A549 (cell line): ENCODE data around the gene DPRX. TPM values are rescaled to one million over a fixed set of nuclear protein-coding genes. Genes with fewer than 3 reads are reported as not detected.

ENCODE experiments used
- ATAC-seq, 2 experiments: fragments of 200-7000 bp in 1 of 2; fragments of >200 bp in 1 of 2; cut with Nextera tagmentation in 1 of 2; cut with Tn5 transposase in 1 of 2; 3 replicates each; pipeline versions ENCODE4 v1.8.0 to v1.9.1; 2018 to 2020; ENCODE audit warnings: mild to moderate bottlenecking in 1 of 2, moderate library complexity in 1 of 2
- CTCF ChIA-PET: fragments of 300-600 bp; sonication (Branson Sonifier 250); formaldehyde crosslinking; extraction: SDS; loops from one replicate; lab custom pipeline; 2021; ENCODE audit warnings: antibody characterized with exemption, inconsistent platforms; lab: Yijun Ruan, JAX
- POLR2A ChIA-PET: fragments of 350-600 bp; formaldehyde crosslinking; extraction: SDS; loops from one replicate; lab custom pipeline; 2021; ENCODE audit warnings: antibody characterized with exemption, inconsistent platforms; lab: Yijun Ruan, JAX
- DNase-seq, 2 experiments: peaks; one replicate each; pipeline versions ENCODE4 v3.0.0 to v3.0.0-alpha.2; 2011 to 2016; ENCODE audit warnings: low read depth in 1 of 2, low spot score in 1 of 2
- FAIRE-seq: peaks from 2 replicates; lab custom pipeline; 2011; peaks lifted over from hg19 to GRCh38; lab: Jason Lieb, UNC
- H3K27ac ChIP-seq, 2 experiments: fragments of >200 bp; sonication (Bioruptor Twin); formaldehyde crosslinking; 3 replicates each; pipeline ENCODE4 v1.5.1; 2016 to 2017
- H3K4me1 ChIP-seq: fragments of >200 bp; sonication (Bioruptor Twin); formaldehyde crosslinking; 3 replicates; pipeline ENCODE4 v1.6.1; 2016
- H3K4me2 ChIP-seq: fragments of >200 bp; sonication (Bioruptor Twin); formaldehyde crosslinking; 3 replicates; pipeline ENCODE4 v1.6.1; 2016
- H3K4me3 ChIP-seq: fragments of >200 bp; sonication (Bioruptor Twin); formaldehyde crosslinking; 3 replicates; pipeline ENCODE4 v1.5.1; 2016
- H3K9me3 ChIP-seq: fragments of >200 bp; sonication (Bioruptor Twin); formaldehyde crosslinking; 3 replicates; pipeline ENCODE4 v1.6.1; 2016
- CBX2 ChIP-seq: fragments of 200-600 bp; sonication (generic); IDR thresholded peaks from 2 replicates; pipeline ENCODE4 v1.6.1; 2016; ENCODE audit warnings: low read depth, mild to moderate bottlenecking, borderline replicate concordance
- CHD2 ChIP-seq: fragments of 150-350 bp; IDR thresholded peaks from 2 replicates; pipeline ENCODE4 v1.6.1; 2014; ENCODE audit warnings: low read length; ENCODE audit not compliant: partially characterized antibody
- CHD4 ChIP-seq: fragments of 200-600 bp; sonication (generic); IDR thresholded peaks from 2 replicates; pipeline ENCODE4 v1.6.1; 2016; ENCODE audit warnings: antibody characterized with exemption, mild to moderate bottlenecking, borderline replicate concordance
- CTCF ChIP-seq: fragments of >200 bp; sonication (Bioruptor Twin); formaldehyde crosslinking; IDR thresholded peaks from 3 replicates; pipeline ENCODE4 v1.5.1; 2016
- EHMT2 ChIP-seq: fragments of 200-600 bp; sonication (generic); IDR thresholded peaks from 2 replicates; pipeline ENCODE4 v1.6.1; 2016; ENCODE audit warnings: antibody characterized with exemption, low read depth, mild to moderate bottlenecking, moderate library complexity
- EP300 ChIP-seq, 2 experiments: fragments of >200 bp; sonication (Bioruptor Twin); formaldehyde crosslinking; IDR thresholded peaks; 2 replicates in 1 of 2; 3 replicates in 1 of 2; pipeline ENCODE4 v1.6.1; 2016 to 2017
- FOSB ChIP-seq: fragments of 250-450 bp; sonication (Bioruptor Pico); IDR thresholded peaks from 2 replicates; pipeline ENCODE4 v1.5.0; 2020; ENCODE audit warnings: mild to moderate bottlenecking, moderate library complexity
- FOXS1 ChIP-seq: fragments of 250-450 bp; sonication (Bioruptor Pico); IDR thresholded peaks from 2 replicates; pipeline ENCODE4 v1.5.0; 2020; ENCODE audit warnings: mild to moderate bottlenecking, moderate library complexity
- GATA3 ChIP-seq: IDR thresholded peaks from 2 replicates; pipeline ENCODE4 v1.6.1; 2012; ENCODE audit warnings: borderline replicate concordance
- HEYL ChIP-seq: fragments of 250-450 bp; sonication (Bioruptor Pico); IDR thresholded peaks from 2 replicates; pipeline ENCODE4 v1.8.0; 2021; ENCODE audit warnings: mild to moderate bottlenecking, moderate library complexity
- JUN ChIP-seq, 2 experiments: fragments of >200 bp; sonication (Bioruptor Twin); formaldehyde crosslinking; IDR thresholded peaks; 2 replicates in 1 of 2; 3 replicates in 1 of 2; pipeline ENCODE4 v1.6.1; 2016 to 2017
- KDM1A ChIP-seq: fragments of 200-600 bp; sonication (generic); IDR thresholded peaks from 2 replicates; pipeline ENCODE4 v1.6.1; 2016; ENCODE audit warnings: low read depth, mild to moderate bottlenecking
- NPAS2 ChIP-seq: fragments of 250-450 bp; sonication (Bioruptor Pico); IDR thresholded peaks from 2 replicates; pipeline ENCODE4 v1.8.0; 2022; ENCODE audit warnings: mild to moderate bottlenecking, moderate library complexity, borderline replicate concordance
- NR3C1 ChIP-seq: fragments of >200 bp; sonication (Bioruptor Twin); formaldehyde crosslinking; IDR thresholded peaks from 3 replicates; pipeline ENCODE4 v1.6.1; 2017
- PHF8 ChIP-seq: fragments of 200-600 bp; sonication (generic); IDR thresholded peaks from 2 replicates; pipeline ENCODE4 v1.6.1; 2016; ENCODE audit warnings: low read depth, mild to moderate bottlenecking, antibody characterized with exemption, moderate library complexity, borderline replicate concordance
- POLR2A ChIP-seq: IDR thresholded peaks from 2 replicates; pipeline ENCODE4 v1.6.1; 2012; ENCODE audit warnings: mild to moderate bottlenecking, low read length
- RAD21 ChIP-seq, 2 experiments: fragments of >200 bp in 1 of 2; sonication (Bioruptor Twin) in 1 of 2; formaldehyde crosslinking in 1 of 2; IDR thresholded peaks in 1 of 2; conservative IDR thresholded peaks in 1 of 2; 2 replicates in 1 of 2; 3 replicates in 1 of 2; pipeline ENCODE4 v1.6.1; 2012 to 2018; ENCODE audit warnings: inconsistent platforms in 1 of 2
- RARB ChIP-seq: fragments of 250-450 bp; sonication (Bioruptor Pico); IDR thresholded peaks from 2 replicates; pipeline ENCODE4 v1.8.0; 2021; ENCODE audit warnings: mild to moderate bottlenecking, moderate library complexity
- RCOR1 ChIP-seq: fragments of 150-350 bp; IDR thresholded peaks from 2 replicates; pipeline ENCODE4 v1.6.1; 2014; ENCODE audit warnings: antibody characterized with exemption, low read length, low read depth
- RNF2 ChIP-seq: fragments of 200-600 bp; sonication (generic); IDR thresholded peaks from 2 replicates; pipeline ENCODE4 v1.6.1; 2016; ENCODE audit warnings: low read depth, mild to moderate bottlenecking, antibody characterized with exemption, moderate library complexity, borderline replicate concordance
- SMC3 ChIP-seq: fragments of >200 bp; sonication (Bioruptor Twin); formaldehyde crosslinking; IDR thresholded peaks from 3 replicates; pipeline ENCODE4 v1.6.1; 2018; ENCODE audit warnings: inconsistent platforms
- SREBF2 ChIP-seq: fragments of 450-650 bp; IDR thresholded peaks from 2 replicates; pipeline ENCODE4 v1.6.1; 2014; ENCODE audit warnings: mild to moderate bottlenecking, moderate library complexity
- TP53 ChIP-seq: fragments of 250-450 bp; sonication (Bioruptor Pico); IDR thresholded peaks from 2 replicates; pipeline ENCODE4 v1.5.0; 2021; ENCODE audit warnings: mild to moderate bottlenecking, moderate library complexity
- ZC3H11A ChIP-seq: fragments of 450-650 bp; IDR thresholded peaks from 2 replicates; pipeline ENCODE4 v1.6.1; 2014; ENCODE audit warnings: antibody characterized with exemption, mild to moderate bottlenecking
- ZFP36 ChIP-seq: fragments of 450-650 bp; IDR thresholded peaks from 2 replicates; pipeline ENCODE4 v1.6.1; 2014; ENCODE audit warnings: borderline replicate concordance; ENCODE audit not compliant: partially characterized antibody
- ZNF302 ChIP-seq: fragments of 250-450 bp; sonication (Bioruptor Pico); IDR thresholded peaks from 2 replicates; pipeline ENCODE4 v1.9.0; 2021; ENCODE audit warnings: inconsistent platforms, mild to moderate bottlenecking, moderate library complexity
- ZSCAN20 ChIP-seq: fragments of 250-450 bp; sonication (Bioruptor Pico); IDR thresholded peaks from 2 replicates; pipeline ENCODE4 v1.8.0; 2022; ENCODE audit warnings: mild to moderate bottlenecking, moderate library complexity
- WGBS: methylation state at CpG from one replicate; pipeline ENCODE4 v1.1.6; 2017; ENCODE audit errors: missing lambda C conversion rate; 5-methylcytosine and 5-hydroxymethylcytosine counted together
- polyA minus RNA-seq: library from RNA; depleted of rRNA, polyadenylated mRNA; stranded (reverse); fragments of >200 nt; gene quantifications from 2 replicates; pipeline ENCODE4 v1.2.3, GENCODE V29; 2011; rRNA and poly(A)+ RNA removed
- polyA plus RNA-seq, 4 experiments: library from polyadenylated mRNA; depleted of rRNA in 3 of 4; stranded (reverse); fragments of >200 nt; fragmentation: RNase III in 1 of 4; extraction: RNeasy Plus Mini Kit Qiagen cat#74134 plus additional on column Dnase treatment in 1 of 4; gene quantifications; 2 replicates in 3 of 4; 3 replicates in 1 of 4; pipeline ENCODE4 v1.2.3, GENCODE V29; 2011 to 2017
- TF ChIP-seq, protein P1 (sequence below): fragments of 250-450 bp; sonication (Bioruptor Pico); IDR thresholded peaks from 2 replicates; pipeline ENCODE4 v1.5.0; 2020; ENCODE audit warnings: low read depth, mild to moderate bottlenecking, moderate library complexity
- TF ChIP-seq, protein P2 (sequence below): IDR thresholded peaks from 2 replicates; pipeline ENCODE4 v1.6.1; 2012
- TF ChIP-seq, protein P3 (sequence below): IDR thresholded peaks from 2 replicates; pipeline ENCODE4 v1.6.1; 2012; ENCODE audit warnings: low read depth, borderline replicate concordance
- TF ChIP-seq, protein P4 (sequence below): IDR thresholded peaks from 2 replicates; pipeline ENCODE4 v1.6.1; 2012

The DPRX gene, protein sequence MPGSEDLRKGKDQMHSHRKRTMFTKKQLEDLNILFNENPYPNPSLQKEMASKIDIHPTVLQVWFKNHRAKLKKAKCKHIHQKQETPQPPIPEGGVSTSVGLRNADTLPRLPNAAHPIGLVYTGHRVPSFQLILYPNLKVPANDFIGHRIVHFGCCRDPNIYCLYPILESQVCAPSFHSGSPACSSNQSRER
- not detected in 2 replicates for polyA plus RNA-seq (2011; rRNA removed)
- not detected in 2 replicates for polyA plus RNA-seq (2012; cell fraction: cytosol; rRNA removed)
- polyA plus RNA-seq (2012; cell fraction: nucleus; rRNA removed), result not detected in 2 replicates
- not detected in 3 replicates for polyA plus RNA-seq (2017; fragmentation: RNase III; extraction: RNeasy Plus Mini Kit Qiagen cat#74134 plus additional on column Dnase treatment)
- polyA minus RNA-seq, result not detected in 2 replicates

DNA sequence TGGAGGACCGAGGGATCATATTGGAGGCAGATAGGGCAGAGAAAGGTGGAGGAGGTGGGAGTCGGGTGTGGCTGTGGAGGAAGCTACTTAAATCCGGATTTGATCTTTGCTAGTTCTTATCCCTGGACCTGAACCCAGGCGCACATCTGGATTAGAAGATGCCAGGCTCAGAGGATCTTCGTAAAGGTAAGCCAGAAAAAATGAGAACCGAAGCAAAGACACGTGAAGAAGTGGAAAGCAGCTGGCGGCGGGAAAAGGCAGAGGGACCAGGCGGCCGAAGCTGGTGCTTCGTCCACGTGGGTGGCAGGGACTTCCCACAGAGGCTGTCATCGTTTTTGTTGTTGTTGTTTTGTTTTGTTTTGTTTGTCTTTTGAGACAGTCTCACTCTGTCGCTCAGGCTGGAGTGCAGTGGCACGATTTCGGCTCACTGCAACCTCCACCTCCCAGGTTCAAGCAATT is at the start of gene DPRX:
TSS of gene DPRX (plus strand) at position 51 of the 459 bp plus-strand sequence. CDS start at position 159, 108 bp downstream.
- FAIRE-seq (no peak), DNase-seq (no peak), ATAC-seq (no peak)
- no peak within 1 kb of the TSS for H3K4me2 ChIP-seq
- TF ChIP-seq PHF8, result no peak
- TF ChIP-seq, protein P1, sequence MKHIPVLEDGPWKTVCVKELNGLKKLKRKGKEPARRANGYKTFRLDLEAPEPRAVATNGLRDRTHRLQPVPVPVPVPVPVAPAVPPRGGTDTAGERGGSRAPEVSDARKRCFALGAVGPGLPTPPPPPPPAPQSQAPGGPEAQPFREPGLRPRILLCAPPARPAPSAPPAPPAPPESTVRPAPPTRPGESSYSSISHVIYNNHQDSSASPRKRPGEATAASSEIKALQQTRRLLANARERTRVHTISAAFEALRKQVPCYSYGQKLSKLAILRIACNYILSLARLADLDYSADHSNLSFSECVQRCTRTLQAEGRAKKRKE (CRISPR knock-in tag), result no peak
- TF ChIP-seq, protein P2, sequence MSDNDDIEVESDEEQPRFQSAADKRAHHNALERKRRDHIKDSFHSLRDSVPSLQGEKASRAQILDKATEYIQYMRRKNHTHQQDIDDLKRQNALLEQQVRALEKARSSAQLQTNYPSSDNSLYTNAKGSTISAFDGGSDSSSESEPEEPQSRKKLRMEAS, result no peak
- no peak for TF ChIP-seq CHD4
- TF ChIP-seq, protein P3, sequence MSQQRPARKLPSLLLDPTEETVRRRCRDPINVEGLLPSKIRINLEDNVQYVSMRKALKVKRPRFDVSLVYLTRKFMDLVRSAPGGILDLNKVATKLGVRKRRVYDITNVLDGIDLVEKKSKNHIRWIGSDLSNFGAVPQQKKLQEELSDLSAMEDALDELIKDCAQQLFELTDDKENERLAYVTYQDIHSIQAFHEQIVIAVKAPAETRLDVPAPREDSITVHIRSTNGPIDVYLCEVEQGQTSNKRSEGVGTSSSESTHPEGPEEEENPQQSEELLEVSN, result no peak
- TF ChIP-seq CHD2, result no peak
- TF ChIP-seq HEYL (CRISPR knock-in tag), result no peak
- TF ChIP-seq ZNF302 (CRISPR knock-in tag), result no peak
- TF ChIP-seq ZC3H11A, result no peak
- no peak for TF ChIP-seq GATA3
- TF ChIP-seq, protein P4, sequence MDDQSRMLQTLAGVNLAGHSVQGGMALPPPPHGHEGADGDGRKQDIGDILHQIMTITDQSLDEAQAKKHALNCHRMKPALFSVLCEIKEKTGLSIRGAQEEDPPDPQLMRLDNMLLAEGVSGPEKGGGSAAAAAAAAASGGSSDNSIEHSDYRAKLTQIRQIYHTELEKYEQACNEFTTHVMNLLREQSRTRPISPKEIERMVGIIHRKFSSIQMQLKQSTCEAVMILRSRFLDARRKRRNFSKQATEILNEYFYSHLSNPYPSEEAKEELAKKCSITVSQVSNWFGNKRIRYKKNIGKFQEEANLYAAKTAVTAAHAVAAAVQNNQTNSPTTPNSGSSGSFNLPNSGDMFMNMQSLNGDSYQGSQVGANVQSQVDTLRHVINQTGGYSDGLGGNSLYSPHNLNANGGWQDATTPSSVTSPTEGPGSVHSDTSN, result no peak
- no peak for TF ChIP-seq CBX2
- TF ChIP-seq RNF2, result no peak
- TF ChIP-seq FOSB (CRISPR knock-in tag), result no peak
- no peak for TF ChIP-seq RAD21 (conservative IDR thresholded peaks at IDR 0.05 in 1 of 2, IDR thresholded peaks at IDR 0.05 in 1 of 2)
- TF ChIP-seq ZFP36, result no peak
- TF ChIP-seq NR3C1, result no peak
- TF ChIP-seq KDM1A, result no peak
- TF ChIP-seq SMC3, result no peak
- TF ChIP-seq JUN (IDR thresholded peaks at IDR 0.05), result no peak
- CTCF ChIA-PET, result no interaction called here
- WGBS, result 39% methylated on average over 17 of the region's 17 CpGs
- no peaks in the 10 kb centered on the region for H3K4me1 ChIP-seq
- H3K9me3 ChIP-seq, result peaks cover 51% of the 10 kb centered on the region
- H3K27ac ChIP-seq, result no peak within 1 kb of the TSS
- H3K4me3 ChIP-seq, result no peak within 1 kb of the TSS
- POLR2A ChIA-PET, result no interaction called here

- Histone ChIP-seq H3K4me3 (no peak overlapping the region), H3K4me1 (no peaks in the 10 kb centered on the region), H3K27ac (no peak overlapping the region), H3K9me3 (peaks cover 75% of the 10 kb centered on the region), H3K4me2 (no peak overlapping the region)
- no peak for FAIRE-seq
- ChIA-PET POLR2A (no interaction called here), CTCF (interaction anchor here (0.7 to 1.0 kb wide), 4 partner anchors 16 to 1837 kb away, joined by 3 read pairs; no protein-coding TSS in a partner anchor)
- DNase-seq, result no peak
- WGBS, result 36% methylated on average over 3 of the region's 3 CpGs
- no peak for ATAC-seq
- TF ChIP-seq TP53 (CRISPR knock-in tag), result no peak
- no peak for TF ChIP-seq RCOR1
- TF ChIP-seq EHMT2, result no peak
- no peak for TF ChIP-seq KDM1A
- TF ChIP-seq NPAS2 (CRISPR knock-in tag), result no peak
- no peak for TF ChIP-seq FOXS1
- TF ChIP-seq SMC3, result no peak
- TF ChIP-seq CTCF, result no peak
- TF ChIP-seq, protein P2, result no peak
- TF ChIP-seq ZSCAN20 (CRISPR knock-in tag), result no peak
- TF ChIP-seq SREBF2, result no peak
- TF ChIP-seq, protein P1 (CRISPR knock-in tag), result no peak
- no peak for TF ChIP-seq POLR2A
- TF ChIP-seq JUN (IDR thresholded peaks at IDR 0.05), result no peak
- TF ChIP-seq RARB, result no peak
- no peak for TF ChIP-seq EP300 (IDR thresholded peaks at IDR 0.05)
These were observed 48.6 kb upstream of the DPRX start for GRCh38 chr19:53583181-53583580.
